Prostate gland (tissue), 2 donors: Measurements from ENCODE around the gene GNAQ.

ENCODE experiments used
- POLR2AphosphoS5 ChIP-seq: sonication (generic); formaldehyde crosslinking; IDR thresholded peaks from one replicate; pipeline ENCODE4 v1.6.1; 2017; ENCODE audit warnings: antibody characterized with exemption
- TF ChIP-seq, protein P1 (sequence below), 4 experiments: fragments of 200-600 bp in 2 of 4; fragments of 450-650 bp in 2 of 4; sonication (generic) in 2 of 4; IDR thresholded peaks; 1 replicate in 3 of 4; 2 replicates in 1 of 4; pipeline ENCODE4 v1.5.1; 2016 to 2019; ENCODE audit warnings: antibody characterized with exemption in 4 of 4, mild to moderate bottlenecking in 2 of 4, moderate library complexity in 2 of 4

GRCh38 chr9:78011049-78011448 lies 20.6 kb downstream of the GNAQ start:
- no peak for TF ChIP-seq POLR2AphosphoS5
- TF ChIP-seq, protein P1, sequence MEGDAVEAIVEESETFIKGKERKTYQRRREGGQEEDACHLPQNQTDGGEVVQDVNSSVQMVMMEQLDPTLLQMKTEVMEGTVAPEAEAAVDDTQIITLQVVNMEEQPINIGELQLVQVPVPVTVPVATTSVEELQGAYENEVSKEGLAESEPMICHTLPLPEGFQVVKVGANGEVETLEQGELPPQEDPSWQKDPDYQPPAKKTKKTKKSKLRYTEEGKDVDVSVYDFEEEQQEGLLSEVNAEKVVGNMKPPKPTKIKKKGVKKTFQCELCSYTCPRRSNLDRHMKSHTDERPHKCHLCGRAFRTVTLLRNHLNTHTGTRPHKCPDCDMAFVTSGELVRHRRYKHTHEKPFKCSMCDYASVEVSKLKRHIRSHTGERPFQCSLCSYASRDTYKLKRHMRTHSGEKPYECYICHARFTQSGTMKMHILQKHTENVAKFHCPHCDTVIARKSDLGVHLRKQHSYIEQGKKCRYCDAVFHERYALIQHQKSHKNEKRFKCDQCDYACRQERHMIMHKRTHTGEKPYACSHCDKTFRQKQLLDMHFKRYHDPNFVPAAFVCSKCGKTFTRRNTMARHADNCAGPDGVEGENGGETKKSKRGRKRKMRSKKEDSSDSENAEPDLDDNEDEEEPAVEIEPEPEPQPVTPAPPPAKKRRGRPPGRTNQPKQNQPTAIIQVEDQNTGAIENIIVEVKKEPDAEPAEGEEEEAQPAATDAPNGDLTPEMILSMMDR (IDR thresholded peaks at IDR 0.05): no peak
